SKM-1 treated with dmso at 0.1 percent for 144 hours (cell line): ENCODE measurements around the gene SRSF6.
"Not testable (repeated sequence)": the region's sequence is repeated elsewhere in the genome, so short reads cannot be mapped to it uniquely, and the experiment has no call there.

Source experiments
- DNase-seq: peaks from one replicate; lab custom pipeline; 2025; ENCODE audit not compliant: unreplicated experiment; lab: John Stamatoyannopoulos, UW

The SRSF6 gene

GRCh38 chr20:43448748-43449535 lies 8.8 kb upstream of the SRSF6 start:
- DNase-seq = peak; percentile 38

DNA sequence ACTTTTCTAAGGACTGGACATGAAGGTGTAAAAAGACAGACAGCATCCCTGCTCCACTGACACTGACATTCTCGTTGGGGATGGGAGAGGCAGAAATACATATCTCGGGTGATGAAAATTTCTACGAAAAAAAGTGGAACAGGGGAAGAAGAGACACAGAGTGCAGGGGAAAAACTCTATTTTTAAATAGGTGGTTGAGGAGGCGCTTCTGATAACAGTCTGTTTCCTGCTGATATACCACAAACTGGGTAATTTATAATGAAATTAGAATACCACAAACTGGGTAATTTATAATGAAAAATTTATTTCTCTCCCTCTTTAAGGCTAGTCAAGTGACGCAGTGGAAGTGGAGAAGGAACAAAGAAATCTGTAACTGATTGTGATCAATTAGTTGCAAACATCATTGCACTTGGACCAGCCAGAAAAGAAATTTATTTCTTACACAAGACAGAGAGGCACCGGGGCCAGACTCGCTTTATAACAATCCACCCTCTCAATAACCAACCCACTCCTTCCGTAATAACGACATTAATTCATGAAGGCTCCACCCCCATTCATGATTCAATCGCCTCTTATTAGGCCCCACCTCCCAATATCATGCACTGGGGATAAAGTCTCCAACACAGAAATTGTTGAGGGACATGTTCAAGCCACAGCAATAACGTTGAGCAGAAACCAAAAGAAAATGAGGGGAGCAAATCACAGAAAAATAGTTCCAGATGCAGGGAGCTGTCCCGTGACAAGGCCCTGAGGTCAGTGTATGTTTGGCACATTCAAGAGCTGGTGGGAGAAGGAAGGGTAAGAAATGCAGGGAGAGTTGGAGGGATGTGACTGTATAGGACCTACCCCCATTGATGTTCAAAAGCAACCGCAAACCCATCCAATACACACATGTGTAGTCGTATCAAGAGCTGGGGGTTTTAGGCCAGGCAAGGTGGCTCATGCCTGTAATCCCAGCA lies 6.6 kb upstream of the SRSF6 start:
- no peak for DNase-seq

DNA sequence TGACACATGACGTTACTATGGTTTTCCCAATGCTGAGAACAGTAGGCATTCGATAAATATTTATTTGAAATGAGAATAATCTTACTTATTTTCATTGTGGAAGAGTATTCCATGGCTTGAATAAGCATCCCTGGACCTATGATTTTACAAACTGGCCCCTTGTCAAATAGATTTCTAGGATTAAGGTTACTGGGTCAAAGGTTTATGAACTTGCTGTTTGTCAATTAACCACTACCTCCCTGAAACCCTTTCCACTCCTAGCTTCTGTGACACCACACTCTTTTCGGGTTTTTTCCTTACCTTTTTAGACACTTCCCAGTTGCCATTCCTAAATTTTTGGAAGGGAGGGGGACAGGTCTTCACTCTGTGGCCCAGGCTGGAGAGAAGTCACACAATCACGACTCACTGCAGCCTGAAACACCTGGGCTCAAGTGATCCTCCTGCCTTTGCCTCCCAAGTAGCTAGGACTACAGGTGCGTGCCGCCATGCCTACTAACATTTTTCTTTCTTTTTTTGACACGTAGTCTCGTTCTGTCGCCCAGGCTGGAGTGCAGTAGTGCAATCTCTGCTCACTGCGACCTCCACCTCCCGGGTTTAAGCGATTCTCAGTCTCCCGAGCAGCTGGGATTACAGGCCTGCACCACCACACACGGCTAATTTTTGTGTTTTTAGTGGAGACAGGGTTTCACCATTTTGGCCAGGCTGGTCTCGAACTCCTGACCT lies 5.1 kb upstream of the SRSF6 start:
- no peak for DNase-seq

GRCh38 chr20:43456252-43456651 lies 1.4 kb upstream of the SRSF6 start:
- DNase-seq = not testable (repeated sequence)

DNA sequence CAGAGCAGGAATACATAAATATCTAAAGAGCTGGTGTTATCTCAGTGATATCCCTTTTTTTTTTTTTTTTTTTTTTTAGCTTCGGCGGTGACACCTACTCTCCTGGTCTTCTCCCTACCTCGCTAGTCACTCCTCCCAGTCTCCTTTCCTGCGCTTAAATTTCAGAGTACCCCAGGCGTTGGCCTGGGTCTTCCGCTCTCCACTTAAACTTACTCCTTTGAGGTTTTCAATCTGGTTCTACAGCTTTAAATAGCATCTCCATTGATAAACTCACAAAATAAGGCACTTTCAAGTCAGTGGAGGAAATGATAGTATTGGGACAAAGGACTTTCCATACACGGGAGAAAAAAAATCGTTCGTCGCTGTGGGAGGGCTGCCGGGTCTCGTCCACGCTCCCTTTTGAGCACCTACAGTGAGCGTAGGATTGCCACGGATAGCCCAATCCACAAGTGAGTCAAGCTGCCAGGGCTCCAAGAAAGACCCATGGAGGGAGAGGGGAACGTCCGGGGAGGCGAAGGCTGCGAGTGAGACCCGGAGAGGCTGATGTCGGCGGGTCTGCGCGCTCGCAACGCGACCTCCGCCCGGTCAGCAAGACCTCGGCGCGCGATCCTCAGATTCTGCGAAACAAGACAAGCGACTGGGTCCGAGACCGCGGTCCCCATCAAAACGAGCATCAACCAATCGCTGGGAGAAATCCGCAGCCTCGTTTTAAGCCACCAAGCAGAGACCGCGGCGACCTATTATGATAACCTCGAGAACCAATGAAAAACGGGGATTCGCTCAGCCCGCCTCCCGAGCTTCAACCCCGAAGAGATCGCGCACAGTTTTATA lies 672 bp upstream of the SRSF6 start:
- DNase-seq = peak; percentile 92

GRCh38 chr20:43458422-43458924 lies 777 bp downstream of the SRSF6 start:
- DNase-seq = peak; percentile 19

- no peak for DNase-seq
These were observed 1.6 kb downstream of the SRSF6 start for GRCh38 chr20:43459022-43459942.

GRCh38 chr20:43460172-43460829 lies 2.6 kb downstream of the SRSF6 start:
- DNase-seq = no peak

DNA sequence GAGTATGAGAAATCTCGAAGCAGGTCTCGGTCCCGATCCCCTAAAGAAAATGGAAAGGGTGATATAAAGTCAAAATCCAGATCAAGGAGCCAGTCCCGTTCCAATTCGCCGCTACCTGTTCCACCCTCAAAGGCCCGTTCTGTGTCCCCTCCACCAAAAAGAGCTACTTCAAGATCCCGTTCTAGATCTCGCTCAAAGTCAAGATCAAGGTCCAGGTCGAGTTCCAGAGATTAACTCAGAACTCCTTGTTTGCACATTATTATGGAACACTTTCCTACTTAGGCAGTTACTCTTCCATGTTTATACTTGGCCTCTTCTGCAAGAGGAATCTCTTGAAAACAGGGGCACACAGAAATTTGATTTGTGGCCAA lies 3.1 kb downstream of the SRSF6 start:
- no peak for DNase-seq

- DNase-seq = no peak
These were observed 4.4 kb downstream of the SRSF6 start for GRCh38 chr20:43461894-43462659.

DNA sequence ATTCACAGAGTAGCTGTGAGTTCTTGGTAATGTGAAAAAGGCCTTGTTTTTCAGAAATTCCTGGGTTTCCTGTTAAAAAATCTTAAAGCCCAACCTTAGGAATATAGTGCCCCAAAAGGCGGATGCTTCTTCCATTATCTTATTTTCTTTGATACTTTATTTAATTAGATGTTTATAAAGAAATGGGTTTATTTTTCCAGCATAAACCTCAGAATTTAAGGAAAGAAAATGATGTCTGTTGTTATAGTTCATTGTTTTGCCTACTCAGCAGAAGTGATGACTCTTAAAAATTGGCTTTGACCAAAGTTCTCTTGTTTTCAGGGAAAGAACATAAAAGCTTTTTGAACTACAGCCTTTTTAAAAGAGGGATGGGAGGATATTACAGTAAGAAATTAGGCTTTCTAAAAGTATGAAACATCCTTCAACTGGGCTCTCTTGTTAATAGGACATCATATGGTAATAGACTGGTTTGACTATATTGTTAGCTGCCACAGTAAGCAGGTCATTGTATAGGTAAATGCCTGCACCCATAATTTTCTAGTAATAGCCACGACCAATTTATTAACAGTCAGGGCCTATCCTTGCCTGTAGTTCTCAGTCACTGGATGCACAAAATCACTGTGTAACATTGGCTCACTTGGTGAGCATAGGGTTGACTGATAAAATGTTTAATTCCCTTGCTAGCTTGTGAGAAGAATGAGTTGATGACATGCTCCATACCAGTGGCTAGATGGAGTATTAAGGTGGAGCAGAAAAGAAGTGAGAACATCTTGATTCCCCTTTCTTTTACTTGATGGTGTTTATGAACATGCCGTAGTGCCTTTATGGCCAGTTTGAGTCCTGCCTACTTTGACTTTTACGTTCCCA lies 5.2 kb downstream of the SRSF6 start:
- DNase-seq = no peak

- no peak for DNase-seq
These were observed 6.0 kb downstream of the SRSF6 start for GRCh38 chr20:43463527-43464218.

GRCh38 chr20:43464219-43464790 lies 6.6 kb downstream of the SRSF6 start:
- no peak for DNase-seq

DNA sequence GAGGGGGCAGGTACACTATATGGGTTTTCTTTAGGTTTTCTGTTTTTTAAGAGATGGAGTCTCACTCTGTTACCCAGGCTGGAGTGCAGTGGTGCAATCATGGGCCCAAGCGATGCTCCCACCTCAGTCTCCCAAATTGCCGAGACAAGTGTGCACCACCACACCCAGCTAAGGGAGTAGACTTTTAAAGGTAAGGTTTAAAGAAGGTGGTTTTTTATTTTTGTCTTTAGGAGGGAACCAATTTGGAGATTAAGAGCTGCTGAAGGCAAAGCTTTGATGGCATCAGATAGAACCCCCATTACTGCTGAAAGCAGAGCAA lies 7.9 kb downstream of the SRSF6 start:
- DNase-seq = no peak

- no peak for DNase-seq
These were observed 9.9 kb downstream of the SRSF6 start for GRCh38 chr20:43467589-43467988.

GRCh38 chr20:43472671-43473380 lies 15.1 kb downstream of the SRSF6 start:
- no peak for DNase-seq
